Hindlimb muscle (tissue), 1 donor: ENCODE results near the gene BBC3. TPM values are rescaled to one million over a fixed set of nuclear protein-coding genes. Genes with fewer than 3 reads are reported as not detected.

Experiments
- DNase-seq: peaks from one replicate; pipeline ENCODE4 v3.0.0-alpha.2; 2013
- polyA plus RNA-seq: library from polyadenylated mRNA; unstranded; fragments of 120-200 nt; gene quantifications from one replicate; pipeline ENCODE4 v1.2.1, GENCODE V29; 2013; ENCODE audit not compliant: insufficient read length

The BBC3 gene
- polyA plus RNA-seq, 1 donor, result 5.0 TPM

- no peak for DNase-seq
These were observed 42.4 kb downstream of the BBC3 start for GRCh38 chr19:47188507-47189033.

- DNase-seq, result no peak
These were observed 43.2 kb downstream of the BBC3 start for GRCh38 chr19:47187797-47188196.

- DNase-seq, result no peak
These were observed 43.7 kb downstream of the BBC3 start for GRCh38 chr19:47187335-47187655.

GRCh38 chr19:47186446-47187334 lies 44.3 kb downstream of the BBC3 start:
- no peak for DNase-seq

GRCh38 chr19:47183601-47184000 lies 47.4 kb downstream of the BBC3 start:
- DNase-seq, result no peak

GRCh38 chr19:47179653-47180310 lies 51.2 kb downstream of the BBC3 start:
- DNase-seq, result no peak

- no peak for DNase-seq
These were observed 54.3 kb downstream of the BBC3 start for GRCh38 chr19:47176627-47177090.

- DNase-seq, result no peak
These were observed 54.9 kb downstream of the BBC3 start for GRCh38 chr19:47176071-47176626.

GRCh38 chr19:47172666-47173455 lies 58.1 kb downstream of the BBC3 start:
- no peak for DNase-seq

Other genes starting within 250 kb of the BBC3 start
- 7.0 TPM for gene NPAS1, start 211.4 kb downstream of the BBC3 start, polyA plus RNA-seq
- gene TMEM160, start 182.6 kb downstream of the BBC3 start, polyA plus RNA-seq, result 11.6 TPM
- gene ZC3H4, start 117.4 kb downstream of the BBC3 start, polyA plus RNA-seq, result 30.4 TPM
- gene SAE1, start 100.4 kb downstream of the BBC3 start, polyA plus RNA-seq, result 77.9 TPM
- 26.4 TPM for gene CCDC9, start 25.3 kb upstream of the BBC3 start, polyA plus RNA-seq
- gene INAFM1, start 43.7 kb upstream of the BBC3 start, polyA plus RNA-seq, result 13.9 TPM
- 2.9 TPM for gene C5AR1, start 78.7 kb upstream of the BBC3 start, polyA plus RNA-seq
- 0.57 TPM for gene C5AR2, start 101.0 kb upstream of the BBC3 start, polyA plus RNA-seq
- gene DHX34, start 118.1 kb upstream of the BBC3 start, polyA plus RNA-seq, result 14.1 TPM
- gene MEIS3, start 188.3 kb upstream of the BBC3 start, polyA plus RNA-seq, result 6.5 TPM
- gene SLC8A2, start 240.7 kb upstream of the BBC3 start, polyA plus RNA-seq, result 0.23 TPM